ENCODE data around the gene ZNRF3.
"Not testable (repeated sequence)": the region's sequence is repeated elsewhere in the genome, so short reads cannot be mapped to it uniquely, and the experiment has no call there.

ZNRF3 gene

GRCh38 chr22:29039148-29039547 lies 155.8 kb downstream of the ZNRF3 start:
- no peak for DNase-seq (ENCODE audit: low spot score)

- not testable (repeated sequence) for DNase-seq (ENCODE audit: low spot score)
Measured at GRCh38 chr22:29039684-29040083, 156.3 kb downstream of the ZNRF3 start.

GRCh38 chr22:29040385-29041275 lies 157.3 kb downstream of the ZNRF3 start:
- DNase-seq (ENCODE audit: low spot score), result peak; percentile 75

- peak; percentile 22 for DNase-seq (ENCODE audit: low spot score)
Measured at GRCh38 chr22:29041408-29041807, 158.0 kb downstream of the ZNRF3 start.

GRCh38 chr22:29043906-29044575 lies 160.7 kb downstream of the ZNRF3 start:
- peak; percentile 52 for DNase-seq (ENCODE audit: low spot score)

- peak; percentile 76 for DNase-seq (ENCODE audit: low spot score)
Measured at GRCh38 chr22:29044657-29045176, 161.3 kb downstream of the ZNRF3 start.

GRCh38 chr22:29048822-29049654 lies 165.7 kb downstream of the ZNRF3 start:
- no peak for DNase-seq (ENCODE audit: low spot score)

GRCh38 chr22:29049655-29050263 lies 166.4 kb downstream of the ZNRF3 start:
- DNase-seq (ENCODE audit: low spot score), result no peak

- no peak for DNase-seq (ENCODE audit: low spot score)
Measured at GRCh38 chr22:29050457-29050856, 167.1 kb downstream of the ZNRF3 start.

- DNase-seq (ENCODE audit: low spot score), result no peak
Measured at GRCh38 chr22:29053048-29053702, 169.8 kb downstream of the ZNRF3 start.

- DNase-seq (ENCODE audit: low spot score), result no peak
Measured at GRCh38 chr22:29054251-29054767, 170.9 kb downstream of the ZNRF3 start.

- DNase-seq (ENCODE audit: low spot score), result no peak
Measured at GRCh38 chr22:29055192-29055830, 171.9 kb downstream of the ZNRF3 start.

- DNase-seq (ENCODE audit: low spot score), result no peak
Measured at GRCh38 chr22:29056472-29056871, 173.1 kb downstream of the ZNRF3 start.

GRCh38 chr22:29060251-29060869 lies 177.0 kb downstream of the ZNRF3 start:
- no peak for DNase-seq (ENCODE audit: low spot score)

GRCh38 chr22:29060931-29061330 lies 177.6 kb downstream of the ZNRF3 start:
- no peak for DNase-seq (ENCODE audit: low spot score)

GRCh38 chr22:29061773-29062172 lies 178.4 kb downstream of the ZNRF3 start, which contains the start of gene C22orf31:
C22orf31 (minus strand) TSS chr22:29061831; CDS start chr22:29061792, 39 bp downstream.
- DNase-seq (ENCODE audit: low spot score), result no peak

- DNase-seq (ENCODE audit: low spot score), result no peak
Measured at GRCh38 chr22:29062286-29062821, 179.0 kb downstream of the ZNRF3 start.

GRCh38 chr22:29065468-29066190 lies 182.3 kb downstream of the ZNRF3 start:
- DNase-seq (ENCODE audit: low spot score), result no peak

GRCh38 chr22:29069463-29069862 lies 186.1 kb downstream of the ZNRF3 start:
- no peak for DNase-seq (ENCODE audit: low spot score)

Data from AG20443 (cell line).